Measurements from ENCODE around the gene RO60.
"Not testable (repeated sequence)": the region's sequence is repeated elsewhere in the genome, so short reads cannot be mapped to it uniquely, and the experiment has no call there.

The RO60 gene

DNA sequence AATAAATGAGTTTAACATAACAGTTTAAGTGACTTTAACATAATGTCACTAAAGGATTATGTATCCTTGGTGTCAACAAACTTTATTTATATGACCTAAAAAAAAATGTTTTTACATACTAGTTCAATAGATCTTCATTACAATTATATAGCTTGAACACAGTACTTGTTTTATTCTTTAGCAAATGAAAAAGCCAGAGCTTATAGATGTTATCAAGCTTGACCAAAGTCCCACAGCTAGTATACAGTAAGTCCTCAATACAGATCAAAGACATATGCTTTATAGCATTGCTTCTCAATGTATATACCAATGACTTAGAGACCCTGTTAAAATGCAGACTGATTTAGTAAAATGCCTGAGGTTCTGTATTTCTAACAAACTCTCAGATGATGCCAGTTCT, 42.6 kb upstream of the RO60 start:
- H3K27me3 ChIP-seq = no peaks in the 10 kb centered on the region
- no peak for TF ChIP-seq CTCF (IDR thresholded peaks at IDR 0.05)
- peaks cover 0 to 7% (median 0%) of the 10 kb centered on the region in 3 donors for H3K36me3 ChIP-seq
- no peak overlapping the region for H3K27ac ChIP-seq
- no peaks in the 10 kb centered on the region for H3K9me3 ChIP-seq
- H3K4me1 ChIP-seq = peaks cover 0 to 25% (median 1%) of the 10 kb centered on the region in 4 donors
- H3K4me3 ChIP-seq = no peak overlapping the region
- no peak for DNase-seq
- intact Hi-C loops (cut with DNase I; ENCODE audit: low total_unique reads) = loop anchor here (5.0 kb wide), 1 partner anchor 544 kb away; no protein-coding TSS in a partner anchor

- Histone ChIP-seq H3K36me3 (peaks cover 0 to 22% (median 0%) of the 10 kb centered on the region in 3 donors), H3K4me1 (peaks cover 0 to 2% (median 0%) of the 10 kb centered on the region in 4 donors), H3K9me3 (no peaks in the 10 kb centered on the region), H3K4me3 (no peak overlapping the region), H3K27ac (no peak overlapping the region), H3K27me3 (no peaks in the 10 kb centered on the region)
- peak; percentile 60 to 63 for TF ChIP-seq CTCF (IDR thresholded peaks at IDR 0.05)
- no peak for DNase-seq
- intact Hi-C loops (cut with DNase I; ENCODE audit: low total_unique reads) = loop anchor here (2.0 to 5.0 kb wide), 2 partner anchors 215 to 547 kb away; no protein-coding TSS in a partner anchor
Measured at GRCh38 chr1:193019442-193020026, 39.9 kb upstream of the RO60 start.

GRCh38 chr1:193025218-193025617, 34.2 kb upstream of the RO60 start:
- Histone ChIP-seq H3K27ac (no peak overlapping the region), H3K4me3 (no peak overlapping the region), H3K9me3 (no peaks in the 10 kb centered on the region), H3K36me3 (peaks cover 18 to 50% (median 20%) of the 10 kb centered on the region in 3 donors), H3K27me3 (no peaks in the 10 kb centered on the region), H3K4me1 (no peaks in the 10 kb centered on the region)
- no peak for TF ChIP-seq CTCF (IDR thresholded peaks at IDR 0.05)
- DNase-seq = no peak
- intact Hi-C loops (cut with DNase I; ENCODE audit: low total_unique reads) = no loop called here

GRCh38 chr1:193030280-193030679, 29.1 kb upstream of the RO60 start:
- intact Hi-C loops (cut with DNase I; ENCODE audit: low total_unique reads) = no loop called here
- Histone ChIP-seq H3K36me3 (peaks cover 18 to 23% (median 20%) of the 10 kb centered on the region in 3 donors), H3K4me3 (no peak overlapping the region), H3K9me3 (no peaks in the 10 kb centered on the region), H3K27me3 (no peaks in the 10 kb centered on the region), H3K27ac (no peak overlapping the region), H3K4me1 (no peaks in the 10 kb centered on the region)
- no peak for DNase-seq
- no peak for TF ChIP-seq CTCF (IDR thresholded peaks at IDR 0.05)

GRCh38 chr1:193031431-193031830, 28.0 kb upstream of the RO60 start:
- Histone ChIP-seq H3K36me3 (peaks cover 13 to 20% (median 18%) of the 10 kb centered on the region in 3 donors), H3K9me3 (no peaks in the 10 kb centered on the region), H3K4me1 (no peaks in the 10 kb centered on the region), H3K4me3 (no peak overlapping the region), H3K27ac (no peak overlapping the region), H3K27me3 (no peaks in the 10 kb centered on the region)
- intact Hi-C loops (cut with DNase I; ENCODE audit: low total_unique reads) = no loop called here
- no peak for TF ChIP-seq CTCF (IDR thresholded peaks at IDR 0.05)
- DNase-seq = no peak

DNA sequence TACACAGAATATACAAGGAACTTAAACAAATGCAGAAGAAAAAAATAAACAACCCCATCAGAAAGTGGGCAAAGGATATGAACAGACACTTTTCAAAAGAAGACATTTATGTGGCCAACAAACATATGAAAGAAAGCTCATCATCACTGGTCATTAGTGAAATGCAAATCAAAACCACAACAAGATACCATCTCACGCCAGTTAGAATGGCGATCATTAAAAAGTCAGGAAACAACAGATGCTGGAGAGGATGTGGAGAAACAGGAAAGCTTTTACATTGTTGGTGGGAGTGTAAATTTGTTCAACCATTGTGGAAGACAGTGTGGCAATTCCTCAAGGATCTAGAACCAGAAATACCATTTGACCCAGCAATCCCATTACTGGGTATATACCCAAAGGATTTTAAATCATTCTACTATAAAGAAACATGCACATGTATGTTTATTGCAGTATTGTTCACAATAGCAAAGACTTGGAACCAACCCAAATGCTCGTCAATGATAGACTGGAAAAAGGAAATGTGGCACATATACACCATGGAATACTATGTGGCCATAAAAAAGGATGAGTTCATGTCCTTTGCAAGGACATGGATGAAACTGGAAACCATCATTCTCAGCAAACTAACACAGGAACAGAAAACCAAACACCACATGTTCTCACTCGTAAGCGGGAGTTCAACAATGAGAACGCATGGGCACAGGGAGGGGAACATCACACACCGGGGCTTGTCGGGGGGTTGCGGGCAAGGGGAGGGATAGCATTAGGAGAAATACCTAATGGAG, 26.6 kb upstream of the RO60 start:
- intact Hi-C loops (cut with DNase I; ENCODE audit: low total_unique reads); H3K9me3 ChIP-seq; H3K27me3 ChIP-seq; H3K27ac ChIP-seq; H3K4me3 ChIP-seq; H3K36me3 ChIP-seq; H3K4me1 ChIP-seq; DNase-seq: not testable (repeated sequence)
